Measurements from ENCODE around the gene AKT3. TPM values are rescaled to one million over a fixed set of nuclear protein-coding genes. Genes with fewer than 3 reads are reported as not detected.
A peak's percentile ranks its signal among the peaks of the same experiment; 100 is the strongest.

AKT3 gene
- total RNA-seq, 1 donor = 13.7 TPM

DNA sequence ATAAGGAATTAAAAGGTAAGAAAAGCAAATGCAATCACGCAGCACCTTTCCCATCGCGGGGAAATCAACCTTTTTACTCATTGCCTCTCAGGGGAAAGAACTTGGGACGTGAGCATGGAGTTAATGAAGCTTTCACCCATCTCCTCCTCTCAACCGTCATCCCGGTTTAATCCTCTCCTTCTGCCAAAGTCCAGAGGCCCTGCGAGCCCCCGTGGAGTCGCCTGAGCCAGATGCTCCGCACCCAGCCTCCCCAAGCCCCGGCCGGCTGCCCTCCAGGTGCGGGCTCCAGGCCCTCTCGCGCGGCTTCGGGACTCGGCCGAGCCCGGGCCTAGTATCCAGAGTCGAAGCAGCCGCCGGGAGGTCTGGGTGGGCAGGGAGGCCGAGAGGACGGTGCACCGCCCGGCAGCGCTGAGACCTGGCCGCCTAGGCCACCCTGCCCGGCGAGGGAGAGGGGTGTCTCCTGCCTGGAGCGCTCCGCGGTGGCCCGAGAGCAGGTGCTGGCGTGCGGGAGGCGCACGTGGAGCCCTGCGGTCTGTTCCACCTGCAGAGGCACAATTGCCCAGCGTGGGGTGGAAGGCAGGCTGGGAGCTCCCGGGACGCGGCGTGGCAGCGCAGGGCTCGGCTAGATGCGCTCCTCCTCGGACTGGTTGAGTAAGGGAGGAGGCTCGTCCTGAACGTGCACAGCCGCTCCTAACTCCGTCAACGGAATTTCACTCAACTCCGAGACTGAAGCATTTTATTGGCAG is 375.7 kb downstream of the AKT3 start:
- no peak for DNase-seq (ENCODE audit: low read depth in 2 of 3, low spot score in 2 of 3)

- peak in 1 of 3 donors; percentile 26 for DNase-seq (ENCODE audit: low read depth in 2 of 3, low spot score in 2 of 3)
Observed at GRCh38 chr1:243473227-243474135, 376.6 kb downstream of the AKT3 start.

DNA sequence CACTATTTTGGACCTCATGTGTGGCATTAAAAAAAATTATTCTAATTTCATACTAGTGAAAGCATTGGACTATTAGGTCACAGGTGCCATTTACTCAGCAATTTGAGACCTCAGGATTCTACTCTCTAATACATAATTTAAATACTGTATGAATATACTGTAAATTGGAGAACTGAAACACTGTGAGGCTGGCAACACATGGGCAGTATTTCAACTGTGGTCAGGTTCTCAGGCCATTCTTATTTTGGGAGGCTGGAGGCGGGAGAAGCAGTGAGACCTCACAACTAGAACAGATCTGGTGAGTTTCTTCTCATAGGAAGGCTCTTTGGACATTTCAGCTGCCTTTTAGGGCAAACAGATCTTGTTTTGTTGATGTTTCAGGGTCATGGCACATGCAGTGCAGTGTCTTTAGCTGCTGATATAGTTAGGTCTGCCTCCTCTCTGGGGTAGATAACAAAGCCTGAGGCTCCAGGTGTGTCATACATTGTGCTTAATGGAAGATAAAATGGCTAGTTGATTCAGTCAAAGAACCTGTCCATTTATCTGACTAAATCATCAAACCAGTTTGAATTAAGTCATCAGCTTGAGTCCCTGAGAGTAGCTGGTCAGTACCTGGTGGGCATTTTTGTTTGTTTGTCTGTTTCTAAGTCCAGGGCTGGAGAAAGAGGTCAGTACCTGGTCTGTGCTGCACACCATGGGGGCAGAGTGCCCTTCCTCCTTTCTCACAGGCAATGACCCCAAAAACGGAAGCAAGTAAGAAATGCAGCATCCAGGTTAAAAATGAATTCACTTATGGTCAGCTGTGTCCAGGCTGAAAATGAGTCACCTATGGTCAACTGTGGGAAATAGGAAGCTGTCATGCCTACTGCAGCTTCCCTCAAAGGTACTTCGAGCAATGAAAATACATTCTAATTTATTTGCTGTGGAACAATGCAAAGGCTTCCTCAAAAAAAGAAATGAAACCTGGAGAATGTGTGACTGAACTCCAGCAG is 378.0 kb downstream of the AKT3 start:
- no peak for DNase-seq (ENCODE audit: low read depth in 2 of 3, low spot score in 2 of 3)

DNA sequence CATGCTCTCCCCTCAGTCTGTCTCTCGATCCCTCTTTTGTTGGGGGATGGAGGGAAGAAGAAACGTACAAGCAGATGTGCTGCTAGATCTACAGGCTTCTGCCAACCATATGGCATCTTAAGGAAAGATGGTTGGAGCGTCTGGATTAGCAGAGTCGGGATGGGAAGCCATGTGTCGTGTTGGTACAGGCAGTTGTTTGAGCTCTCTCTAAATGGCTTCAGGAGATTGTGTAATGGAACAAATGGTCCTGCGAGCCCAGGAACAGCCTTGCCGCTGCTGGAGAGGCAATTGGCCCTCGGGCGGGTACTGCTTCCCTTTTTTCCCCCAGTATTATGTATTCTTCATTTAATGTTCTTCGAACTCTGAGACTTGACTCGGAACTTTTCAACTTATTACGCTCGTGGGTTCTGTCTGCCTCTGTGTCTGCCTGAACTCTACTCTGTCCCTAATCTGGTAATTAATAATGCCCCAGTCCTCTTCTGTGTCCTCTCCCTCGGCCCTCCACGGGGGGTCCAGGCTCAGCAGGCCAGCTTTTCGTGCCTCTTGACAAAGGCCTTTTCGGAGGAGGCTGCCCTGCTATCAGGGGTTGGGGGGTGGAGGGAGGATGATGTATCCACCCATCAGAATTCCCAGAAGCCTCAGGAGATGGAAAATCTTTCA is 378.9 kb downstream of the AKT3 start:
- no peak for DNase-seq (ENCODE audit: low read depth in 2 of 3, low spot score in 2 of 3)

DNA sequence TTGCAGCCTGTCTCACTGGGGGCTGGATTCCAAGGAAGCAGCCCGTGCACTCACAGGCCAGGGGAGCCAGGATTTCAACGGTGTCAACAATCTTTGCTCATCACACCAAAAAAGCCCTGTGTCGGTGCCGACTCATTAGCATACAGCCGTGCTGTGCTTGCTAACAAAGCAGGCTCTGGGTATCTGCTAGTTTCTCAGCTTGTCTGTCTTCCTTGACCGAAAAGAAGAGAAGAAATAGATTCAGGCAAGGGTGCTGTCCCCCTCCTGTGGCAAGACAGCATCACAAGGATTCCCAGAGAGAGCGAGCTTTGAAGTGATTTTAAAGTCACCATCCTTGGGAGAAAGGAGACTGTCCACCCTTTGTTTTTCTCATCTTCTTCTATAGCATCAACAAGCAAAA is 379.5 kb downstream of the AKT3 start:
- no peak for DNase-seq (ENCODE audit: low read depth in 2 of 3, low spot score in 2 of 3)

GRCh38 chr1:243469497-243469896 is 380.5 kb downstream of the AKT3 start:
- no peak for DNase-seq (ENCODE audit: low read depth in 2 of 3, low spot score in 2 of 3)

- no peak for DNase-seq (ENCODE audit: low read depth in 2 of 3, low spot score in 2 of 3)
Observed at GRCh38 chr1:243465738-243466137, 384.3 kb downstream of the AKT3 start.

- DNase-seq (ENCODE audit: low read depth in 2 of 3, low spot score in 2 of 3) = no peak
Observed at GRCh38 chr1:243465081-243465480, 385.0 kb downstream of the AKT3 start.

- DNase-seq (ENCODE audit: low read depth in 2 of 3, low spot score in 2 of 3) = no peak
Observed at GRCh38 chr1:243462929-243463697, 386.9 kb downstream of the AKT3 start.

- DNase-seq (ENCODE audit: low read depth in 2 of 3, low spot score in 2 of 3) = no peak
Observed at GRCh38 chr1:243461700-243462099, 388.3 kb downstream of the AKT3 start.

DNA sequence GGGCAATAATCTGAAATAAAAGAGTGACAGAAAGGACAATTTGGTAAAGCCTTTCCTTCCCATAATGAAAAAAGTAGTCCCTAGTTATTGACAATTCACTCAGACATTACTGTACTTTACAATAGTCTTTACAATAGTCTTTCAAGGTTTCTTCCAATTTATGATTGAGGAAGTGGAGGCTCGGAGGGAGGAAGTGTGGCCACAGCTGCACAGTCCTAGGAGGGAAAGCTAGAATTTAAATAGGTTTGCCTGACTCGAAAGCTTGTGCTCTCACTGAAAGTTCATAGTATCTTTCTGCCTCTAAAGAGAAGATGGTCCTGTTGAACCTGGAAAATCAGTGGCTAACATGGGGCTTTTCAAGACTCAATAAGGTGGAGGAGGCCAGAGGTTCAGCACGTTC is 391.0 kb downstream of the AKT3 start:
- DNase-seq (ENCODE audit: low read depth in 2 of 3, low spot score in 2 of 3) = peak in 1 of 3 donors; percentile 57

GRCh38 chr1:243457363-243457982 is 392.6 kb downstream of the AKT3 start:
- no peak for DNase-seq (ENCODE audit: low read depth in 2 of 3, low spot score in 2 of 3)

GRCh38 chr1:243455760-243456651 is 394.0 kb downstream of the AKT3 start:
- DNase-seq (ENCODE audit: low read depth in 2 of 3, low spot score in 2 of 3) = no peak

DNA sequence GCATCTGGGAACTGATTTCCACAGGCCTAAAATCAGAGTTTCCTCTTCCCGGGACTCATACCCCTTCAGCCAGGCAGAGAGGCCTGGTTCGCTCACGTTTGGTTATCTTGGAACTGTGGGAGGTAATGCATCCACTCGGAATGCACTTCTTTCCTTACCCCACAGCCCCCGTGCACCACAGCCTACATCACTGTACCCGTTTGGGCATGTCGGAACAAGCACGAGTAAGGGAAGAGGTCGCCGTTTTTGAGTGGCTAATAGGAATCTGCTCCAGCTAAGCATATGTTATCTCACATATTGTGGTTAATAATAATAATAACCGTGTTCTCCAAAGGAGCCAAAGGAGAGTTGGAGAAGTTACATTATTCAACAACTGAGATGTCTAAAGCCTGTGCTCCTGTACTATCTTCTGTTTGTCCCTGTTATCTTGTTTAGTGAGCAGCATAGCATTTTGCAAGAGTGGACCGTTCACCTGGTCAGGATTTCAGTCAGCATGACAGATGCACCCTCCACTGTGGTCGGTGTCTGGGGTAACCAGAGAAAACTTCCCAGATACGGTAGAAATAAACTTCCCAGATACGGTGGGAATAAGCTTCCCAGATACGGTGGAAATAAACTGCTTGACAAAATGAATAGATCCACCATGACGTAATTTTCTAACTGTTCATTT is 395.6 kb downstream of the AKT3 start:
- DNase-seq (ENCODE audit: low read depth in 2 of 3, low spot score in 2 of 3) = no peak

DNA sequence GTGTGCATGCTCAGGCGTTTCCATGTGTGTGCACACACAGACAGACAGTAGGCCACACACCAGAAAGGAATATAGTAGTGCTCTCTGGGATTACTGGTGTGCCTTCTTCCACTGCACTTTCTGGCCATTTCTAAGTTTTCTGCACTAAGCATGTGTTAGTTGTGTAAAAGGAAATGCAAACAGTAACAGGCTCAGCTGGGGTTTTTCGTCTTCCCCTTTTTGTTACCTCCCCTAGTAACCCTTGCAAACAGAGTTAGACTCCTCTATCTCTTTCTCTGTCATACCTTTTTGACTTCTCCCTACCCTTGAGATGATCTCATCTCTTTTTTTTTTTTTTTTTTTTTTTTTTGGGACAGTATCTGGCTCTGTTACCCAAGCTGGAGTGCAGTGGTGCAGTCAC is 398.0 kb downstream of the AKT3 start:
- peak in 2 of 3 donors; percentile 40 to 70 for DNase-seq (ENCODE audit: low read depth in 2 of 3, low spot score in 2 of 3)

DNA sequence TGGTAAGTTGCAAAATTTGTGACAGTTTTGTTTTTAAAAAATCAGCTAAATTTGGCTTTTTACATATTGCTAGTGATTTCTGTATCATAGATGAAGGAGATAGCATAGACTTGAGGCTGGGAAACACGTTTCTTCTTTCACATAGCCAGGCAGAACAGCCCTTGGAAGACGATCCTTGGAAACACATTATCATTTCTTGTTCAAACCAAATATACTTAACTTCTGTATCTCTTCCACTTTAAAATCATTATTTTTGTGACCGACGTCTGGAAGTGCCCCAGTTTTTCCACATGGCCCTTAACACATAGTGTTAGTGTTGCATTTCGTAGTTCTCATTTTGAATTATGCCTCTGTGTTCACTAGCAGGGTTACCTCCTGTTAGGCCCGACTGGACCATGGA is 400.7 kb downstream of the AKT3 start:
- no peak for DNase-seq (ENCODE audit: low read depth in 2 of 3, low spot score in 2 of 3)

- DNase-seq (ENCODE audit: low read depth in 2 of 3, low spot score in 2 of 3) = no peak
Observed at GRCh38 chr1:243447844-243448243, 402.2 kb downstream of the AKT3 start.

Data from hematopoietic multipotent progenitor cell (in vitro differentiated cells).